CD4-positive, alpha-beta T cell (primary cell): ENCODE measurements around the gene RAB3B. TPM values are rescaled to one million over a fixed set of nuclear protein-coding genes. Genes with fewer than 3 reads are reported as not detected.
A peak's percentile ranks its signal among the peaks of the same experiment; 100 is the strongest.
"Not testable (repeated sequence)": the region's sequence is repeated elsewhere in the genome, so short reads cannot be mapped to it uniquely, and the experiment has no call there.

Experiments used
- ATAC-seq: fragments of 200-7000 bp; cut with Tn5 transposase; one replicate; pipeline ENCODE4 v1.10.0; 2022; ENCODE audit warnings: mild to moderate bottlenecking; ENCODE audit not compliant: poor library complexity
- CTCF ChIA-PET: fragments of 350-600 bp; sonication (Branson Sonifier 250); formaldehyde crosslinking; loops from one replicate; lab custom pipeline; 2021; ENCODE audit warnings: antibody characterized with exemption, inconsistent platforms; lab: Charles Lee
- POLR2A ChIA-PET: fragments of 350-600 bp; sonication (Branson Sonifier 250); formaldehyde crosslinking; loops from one replicate; lab custom pipeline; 2021; ENCODE audit warnings: antibody characterized with exemption, inconsistent platforms; lab: Charles Lee
- DNase-seq, 14 experiments: peaks; one replicate each; pipeline ENCODE4 v3.0.0-alpha.2; 2013 to 2020; ENCODE audit warnings: mixed read lengths in 2 of 14
- H3K27ac ChIP-seq, 2 donors: one replicate each; pipeline versions ENCODE4 v1.5.1 to v1.7.0; 2013; ENCODE audit warnings: low read length in 2 of 2, low read depth in 1 of 2, mild to moderate bottlenecking in 1 of 2
- H3K27me3 ChIP-seq, 2 experiments: 1 replicate in 1 of 2; 2 replicates in 1 of 2; pipeline versions ENCODE4 v1.6.1 to v1.7.0; 2013; ENCODE audit warnings: low read length in 2 of 2, control low read depth in 1 of 2, mild to moderate bottlenecking in 1 of 2, moderate library complexity in 1 of 2; ENCODE audit not compliant: insufficient read depth in 2 of 2, control insufficient read depth in 1 of 2
- H3K36me3 ChIP-seq: one replicate; pipeline ENCODE4 v1.6.1; 2013; ENCODE audit warnings: low read length, control low read depth; ENCODE audit not compliant: insufficient read depth
- H3K4me1 ChIP-seq: one replicate; pipeline ENCODE4 v1.6.1; 2013; ENCODE audit warnings: low read length, control low read depth; ENCODE audit not compliant: insufficient read depth
- H3K4me3 ChIP-seq: one replicate; pipeline ENCODE4 v1.5.1; 2013; ENCODE audit warnings: mild to moderate bottlenecking, low read length, moderate library complexity
- H3K9me3 ChIP-seq, 2 experiments: 1 replicate in 1 of 2; 2 replicates in 1 of 2; pipeline versions ENCODE4 v1.6.1 to v1.7.0; 2013; ENCODE audit warnings: low read length in 2 of 2, mild to moderate bottlenecking in 2 of 2, control low read depth in 1 of 2, moderate library complexity in 1 of 2; ENCODE audit not compliant: control insufficient read depth in 1 of 2, insufficient read depth in 1 of 2
- H3K27ac Mint-ChIP-seq: one replicate; pipeline ENCODE4 v1.8.0; 2020; ENCODE audit warnings: mixed read lengths
- H3K27me3 Mint-ChIP-seq: one replicate; pipeline ENCODE4 v1.8.0; 2021; ENCODE audit warnings: mixed read lengths
- H3K36me3 Mint-ChIP-seq: one replicate; pipeline ENCODE4 v1.8.0; 2021; ENCODE audit warnings: low read depth, mixed read lengths
- H3K4me1 Mint-ChIP-seq: one replicate; pipeline ENCODE4 v1.8.0; 2021; ENCODE audit warnings: low read depth, mixed read lengths
- H3K4me3 Mint-ChIP-seq: one replicate; pipeline ENCODE4 v1.8.0; 2020; ENCODE audit warnings: mild to moderate bottlenecking, mixed read lengths
- H3K9me3 Mint-ChIP-seq: one replicate; pipeline ENCODE4 v1.8.0; 2020; ENCODE audit warnings: mixed read lengths
- intact Hi-C, 2 experiments: fragments of 100-400 bp; cut with DNase I in 1 of 2; cut with micrococcal nuclease in 1 of 2; formaldehyde crosslinking; loops; one replicate each; pipeline versions ENCODE4 v1.15.1 to v1.9.0; 2023 to 2025; cut with DNase I, micrococcal nuclease
- total RNA-seq, 174 experiments: library from RNA in 2 of 174; stranded (reverse) in 2 of 174; gene quantifications; one replicate each; pipeline ENCODE4 v1.2.3 and lab custom pipeline; 2021 to 2026
- TF ChIP-seq, protein P1 (sequence below): fragments of 200-600 bp; IDR thresholded peaks from one replicate; pipeline ENCODE4 v1.8.0; 2022; ENCODE audit warnings: antibody characterized with exemption, mild to moderate bottlenecking

Gene RAB3B
- total RNA-seq, 2 experiments from 2014 or later = not detected

DNA sequence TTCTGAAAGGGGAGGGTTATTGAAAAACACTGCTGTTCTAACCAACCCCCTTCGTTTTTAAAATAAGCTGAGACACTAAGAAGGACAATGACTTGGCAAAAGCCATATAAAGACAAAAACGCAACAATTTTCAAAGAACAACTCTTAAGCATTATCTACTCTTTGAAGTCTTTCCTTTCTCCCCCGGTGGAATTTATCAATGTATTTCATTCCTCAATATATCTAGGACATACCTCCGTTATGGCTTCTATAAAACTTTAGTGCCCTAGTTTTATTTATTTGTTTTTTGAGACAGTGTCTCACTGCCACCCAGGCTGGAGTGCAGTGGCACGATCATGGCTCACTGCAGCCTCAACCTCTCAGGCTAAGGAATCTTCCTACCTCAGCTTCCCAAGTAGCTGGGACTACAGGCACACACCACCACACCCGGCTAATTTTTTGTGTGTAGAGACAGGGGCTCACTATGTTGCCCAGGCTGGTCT, 115.2 kb downstream of the RAB3B start:
- Histone ChIP-seq H3K4me3 (no peak overlapping the region), H3K4me1 (peaks cover 47% of the 10 kb centered on the region), H3K27me3 (no peaks in the 10 kb centered on the region), H3K27ac (no peak overlapping the region), H3K9me3 (no peaks in the 10 kb centered on the region), H3K36me3 (peaks cover 6% of the 10 kb centered on the region)
- H3K27ac Mint-ChIP-seq = peak overlapping the region; percentile 56
- ATAC-seq = no peak
- no peaks in the 10 kb centered on the region for H3K9me3 Mint-ChIP-seq
- ChIA-PET POLR2A (no interaction called here), CTCF (interaction anchor here (1.0 kb wide), 1 partner anchor 10 kb away, joined by 3 read pairs; no protein-coding TSS in a partner anchor)
- H3K4me1 Mint-ChIP-seq = peaks cover 55% of the 10 kb centered on the region
- H3K4me3 Mint-ChIP-seq = peak overlapping the region; percentile 65
- intact Hi-C loops = loop anchor here (2.0 to 5.0 kb wide), 6 partner anchors 55 to 852 kb away; partner anchors contain the start of genes CC2D1B (in 1 of the 2), OSBPL9 (in 1 of the 2), RNF11 (in 1 of the 2) and ZYG11B (in 1 of the 2)
- TF ChIP-seq, protein P1, sequence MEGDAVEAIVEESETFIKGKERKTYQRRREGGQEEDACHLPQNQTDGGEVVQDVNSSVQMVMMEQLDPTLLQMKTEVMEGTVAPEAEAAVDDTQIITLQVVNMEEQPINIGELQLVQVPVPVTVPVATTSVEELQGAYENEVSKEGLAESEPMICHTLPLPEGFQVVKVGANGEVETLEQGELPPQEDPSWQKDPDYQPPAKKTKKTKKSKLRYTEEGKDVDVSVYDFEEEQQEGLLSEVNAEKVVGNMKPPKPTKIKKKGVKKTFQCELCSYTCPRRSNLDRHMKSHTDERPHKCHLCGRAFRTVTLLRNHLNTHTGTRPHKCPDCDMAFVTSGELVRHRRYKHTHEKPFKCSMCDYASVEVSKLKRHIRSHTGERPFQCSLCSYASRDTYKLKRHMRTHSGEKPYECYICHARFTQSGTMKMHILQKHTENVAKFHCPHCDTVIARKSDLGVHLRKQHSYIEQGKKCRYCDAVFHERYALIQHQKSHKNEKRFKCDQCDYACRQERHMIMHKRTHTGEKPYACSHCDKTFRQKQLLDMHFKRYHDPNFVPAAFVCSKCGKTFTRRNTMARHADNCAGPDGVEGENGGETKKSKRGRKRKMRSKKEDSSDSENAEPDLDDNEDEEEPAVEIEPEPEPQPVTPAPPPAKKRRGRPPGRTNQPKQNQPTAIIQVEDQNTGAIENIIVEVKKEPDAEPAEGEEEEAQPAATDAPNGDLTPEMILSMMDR = no peak
- H3K36me3 Mint-ChIP-seq = peaks cover 26% of the 10 kb centered on the region
- H3K27me3 Mint-ChIP-seq = no peaks in the 10 kb centered on the region
- DNase-seq = no peak

DNA sequence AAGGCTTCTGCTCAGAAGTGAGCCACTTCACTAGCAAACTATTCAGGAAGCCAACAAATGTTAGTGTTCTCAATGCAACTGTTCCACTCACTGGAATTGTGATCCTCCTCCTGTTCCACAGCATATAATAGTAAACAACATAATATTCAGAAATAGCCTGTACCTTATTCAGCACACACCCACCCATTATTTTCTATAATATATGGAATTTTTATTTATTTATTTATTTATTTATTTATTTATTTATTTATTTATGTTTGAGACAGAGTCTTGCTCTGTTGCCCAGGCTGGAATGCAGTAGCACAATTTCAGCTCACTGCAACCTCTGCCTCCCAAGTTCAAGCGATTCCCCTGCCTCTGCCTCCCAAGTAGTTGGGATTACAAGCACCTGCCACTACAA, 117.2 kb downstream of the RAB3B start:
- Mint-ChIP-seq H3K4me1 (peaks cover 71% of the 10 kb centered on the region), H3K36me3 (peaks cover 26% of the 10 kb centered on the region)
- intact Hi-C loops, CTCF ChIA-PET, H3K4me3 Mint-ChIP-seq, DNase-seq, H3K27me3 Mint-ChIP-seq, H3K9me3 ChIP-seq, H3K36me3 ChIP-seq, ATAC-seq, H3K9me3 Mint-ChIP-seq, H3K27ac Mint-ChIP-seq, POLR2A ChIA-PET, H3K4me3 ChIP-seq, H3K27ac ChIP-seq, H3K27me3 ChIP-seq: not testable (repeated sequence)
- peaks cover 44% of the 10 kb centered on the region for H3K4me1 ChIP-seq

DNA sequence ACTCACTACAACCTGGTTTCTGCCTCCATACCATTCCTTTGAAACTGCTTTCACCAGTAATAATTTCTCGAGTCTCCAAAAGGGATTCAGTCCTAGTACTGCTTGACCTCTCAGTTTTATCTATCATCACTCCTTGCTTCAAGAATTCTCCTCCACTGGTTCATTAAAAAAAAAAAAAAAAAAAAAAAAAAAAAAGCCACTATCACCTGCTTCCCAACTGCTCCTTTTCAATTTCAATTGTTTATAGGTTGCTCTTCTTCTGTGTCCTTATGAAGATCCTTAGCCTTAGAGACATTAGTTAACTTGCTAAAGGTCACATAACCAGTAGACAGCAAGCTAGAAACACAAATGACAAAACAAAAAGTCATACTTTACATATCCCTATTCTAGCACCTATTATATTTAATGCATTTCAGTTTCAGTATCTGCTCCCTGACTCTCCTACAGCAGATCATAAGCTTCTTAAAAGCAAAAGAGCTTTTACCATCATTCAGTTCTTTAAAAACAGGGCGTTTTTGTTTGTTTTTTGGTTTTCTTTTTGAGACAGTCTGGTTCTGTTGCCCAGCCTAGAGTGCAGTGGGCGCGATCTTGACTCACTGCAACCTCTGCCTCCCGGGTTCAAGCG, 119.0 kb downstream of the RAB3B start:
- intact Hi-C loops = no loop called here
- Histone ChIP-seq H3K27ac (no peak overlapping the region), H3K4me3 (no peak overlapping the region), H3K36me3 (peaks cover 6% of the 10 kb centered on the region), H3K4me1 (peaks cover 32% of the 10 kb centered on the region), H3K27me3 (no peaks in the 10 kb centered on the region), H3K9me3 (no peaks in the 10 kb centered on the region)
- TF ChIP-seq, protein P1 = no peak
- POLR2A ChIA-PET = no interaction called here
- Mint-ChIP-seq H3K36me3 (peaks cover 26% of the 10 kb centered on the region), H3K27ac (peak overlapping the region; percentile 54), H3K4me3 (no peak overlapping the region), H3K4me1 (peaks cover 86% of the 10 kb centered on the region), H3K9me3 (no peaks in the 10 kb centered on the region), H3K27me3 (no peaks in the 10 kb centered on the region)
- ATAC-seq (no peak), DNase-seq (no peak)
- CTCF ChIA-PET = interaction anchor here (0.7 kb wide), 1 partner anchor 1160 kb away, joined by 4 read pairs; no protein-coding TSS in a partner anchor
